GM18907 (cell line): ENCODE data around the gene TAC4.

Experiments used
- ATAC-seq: cut with Tn5 transposase; IDR thresholded peaks from one replicate; pipeline ENCODE4 v1.9.1; 2021; ENCODE audit warnings: mild to moderate bottlenecking, moderate library complexity; ENCODE audit not compliant: unreplicated experiment

Gene TAC4

GRCh38 chr17:49815761-49816281 is 32.0 kb downstream of the TAC4 start:
- no peak for ATAC-seq

GRCh38 chr17:49814781-49815529 is 32.9 kb downstream of the TAC4 start:
- ATAC-seq = no peak

- ATAC-seq = no peak
These were observed 38.8 kb downstream of the TAC4 start for GRCh38 chr17:49809056-49809455.

- ATAC-seq = no peak
These were observed 49.1 kb downstream of the TAC4 start for GRCh38 chr17:49798738-49799137.

GRCh38 chr17:49798182-49798581 is 49.7 kb downstream of the TAC4 start:
- ATAC-seq = no peak

GRCh38 chr17:49795372-49795771 is 52.5 kb downstream of the TAC4 start:
- ATAC-seq = no peak

- ATAC-seq = no peak
These were observed 54.6 kb downstream of the TAC4 start for GRCh38 chr17:49793309-49793708.

GRCh38 chr17:49789243-49789578 is 58.7 kb downstream of the TAC4 start:
- ATAC-seq = no peak

- ATAC-seq = peak; percentile 89
These were observed 59.2 kb downstream of the TAC4 start, which contains the start of gene KAT7 for GRCh38 chr17:49788478-49789242. TSS of gene KAT7 (plus strand) at chr17:49788681. CDS start at chr17:49788835, 154 bp downstream.
